Measurements from ENCODE around the gene IQCN. TPM values are rescaled to one million over a fixed set of nuclear protein-coding genes. Genes with fewer than 3 reads are reported as not detected.

IQCN gene
- total and polyA plus RNA-seq, 12 donors, result 0.17 to 7.8 (median 0.96) TPM

GRCh38 chr19:18294467-18294864 lies 20.2 kb upstream of the IQCN start:
- Histone ChIP-seq H3K9me3 (no peaks in the 10 kb centered on the region), H3K27me3 (no peaks in the 10 kb centered on the region), H3K27ac (peak overlapping the region in 8 of 10 donors; percentile 94 to 100 (median 99)), H3K36me3 (no peaks in the 10 kb centered on the region), H3K4me1 (peaks cover 3 to 47% (median 26%) of the 10 kb centered on the region in 9 donors), H3K4me3 (no peak overlapping the region)
- intact Hi-C loops (cut with DNase I), result loop anchor here in 1 of 10 donors (10.0 kb wide), 1 partner anchor 1220 kb away; the partner anchor contains the start of genes HAUS8 and MYO9B
- no peak for DNase-seq
- no peak for TF ChIP-seq CTCF (IDR thresholded peaks at IDR 0.05)
- no peak for ATAC-seq
- 50 to 62% methylated on average over 9 of the region's 9 CpGs for WGBS, 2 donors

- no peak for ATAC-seq
- 55 to 61% methylated on average over 18 of the region's 18 CpGs for WGBS, 2 donors
- no peak for TF ChIP-seq CTCF (IDR thresholded peaks at IDR 0.05)
- no peak for DNase-seq
- peak overlapping the region in 3 of 10 donors; percentile 64 to 77 (median 70) for H3K4me3 ChIP-seq
- H3K27ac ChIP-seq, result peak overlapping the region; percentile 94 to 100 (median 99)
- H3K4me1 ChIP-seq, result peaks cover 3 to 48% (median 26%) of the 10 kb centered on the region in 9 donors
- H3K36me3 ChIP-seq, result no peaks in the 10 kb centered on the region
- no peaks in the 10 kb centered on the region for H3K9me3 ChIP-seq
- intact Hi-C loops (cut with DNase I), result loop anchor here in 1 of 10 donors (10.0 kb wide), 1 partner anchor 1219 kb away; the partner anchor contains the start of genes HAUS8 and MYO9B
- no peaks in the 10 kb centered on the region for H3K27me3 ChIP-seq
Measured at GRCh38 chr19:18293642-18294466, 19.6 kb upstream of the IQCN start.

GRCh38 chr19:18292810-18293641 lies 18.8 kb upstream of the IQCN start:
- intact Hi-C loops (cut with DNase I), result loop anchor here in 2 of 10 donors (1.0 to 10.0 kb wide), 2 partner anchors 10 to 1218 kb away; partner anchors contain the start of genes HAUS8 (in 1 of the 2) and MYO9B (in 1 of the 2)
- Histone ChIP-seq H3K9me3 (no peaks in the 10 kb centered on the region), H3K4me1 (peaks cover 3 to 48% (median 26%) of the 10 kb centered on the region in 9 donors), H3K27ac (peak overlapping the region; percentile 94 to 100 (median 99)), H3K27me3 (no peaks in the 10 kb centered on the region), H3K4me3 (peak overlapping the region; percentile 62 to 89 (median 76)), H3K36me3 (no peaks in the 10 kb centered on the region)
- WGBS, 2 donors, result 10 to 14% methylated on average over 25 to 31 of the region's 31 CpGs
- peak; percentile 61 to 76 (median 66) for ATAC-seq
- peak in 1 of 9 donors; percentile 13 for TF ChIP-seq CTCF (IDR thresholded peaks at IDR 0.05)
- peak; percentile 89 to 90 for DNase-seq

GRCh38 chr19:18292462-18292809 lies 18.2 kb upstream of the IQCN start:
- Histone ChIP-seq H3K4me3 (peak overlapping the region; percentile 62 to 89 (median 76)), H3K9me3 (no peaks in the 10 kb centered on the region), H3K27me3 (no peaks in the 10 kb centered on the region), H3K27ac (peak overlapping the region; percentile 94 to 100 (median 99)), H3K4me1 (peaks cover 3 to 48% (median 26%) of the 10 kb centered on the region in 9 donors), H3K36me3 (no peaks in the 10 kb centered on the region)
- intact Hi-C loops (cut with DNase I), result loop anchor here in 2 of 10 donors (1.0 to 10.0 kb wide), 2 partner anchors 11 to 1218 kb away; partner anchors contain the start of genes HAUS8 (in 1 of the 2) and MYO9B (in 1 of the 2)
- no peak for TF ChIP-seq CTCF (IDR thresholded peaks at IDR 0.05)
- ATAC-seq (no peak), DNase-seq (no peak)
- 0 to 1% methylated on average over 20 of the region's 20 CpGs for WGBS, 2 donors
